K562 treated with DMSO at 1 percent for 48 hours (cell line): ENCODE results near the gene MVP. TPM values are rescaled to one million over a fixed set of nuclear protein-coding genes. Genes with fewer than 3 reads are reported as not detected.

ENCODE experiments used
- total RNA-seq: library from RNA; unstranded; fragments of 300-600 nt; gene quantifications from 2 replicates; pipeline ENCODE4 v1.2.3, GENCODE V29; 2022; ENCODE audit warnings: low replicate concordance; ENCODE audit errors: extremely low read depth

MVP gene
- total RNA-seq = not detected in 2 replicates

DNA sequence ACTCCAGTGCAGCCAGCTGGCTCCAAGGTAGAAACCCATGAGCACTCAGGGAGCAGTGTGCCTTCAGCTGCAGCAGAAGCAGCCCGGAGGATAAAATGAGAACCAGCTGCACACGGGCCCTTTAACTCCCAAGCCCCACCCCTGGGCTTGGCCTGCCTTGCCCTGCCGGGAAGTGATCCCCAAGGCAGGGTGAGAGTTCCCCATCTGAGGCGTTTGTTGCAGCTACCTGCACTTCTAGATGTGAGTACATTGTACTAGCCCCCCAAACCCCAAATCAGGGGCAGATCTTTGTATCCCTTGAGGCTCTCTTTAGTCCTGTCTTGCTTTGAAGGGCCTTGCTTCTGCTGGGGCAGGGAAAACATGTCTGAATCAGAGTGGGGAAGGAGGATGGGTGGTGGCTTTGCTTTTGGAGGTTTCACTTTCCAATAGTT is at the start of gene MVP:
MVP (plus strand) TSS at position 192 of the 431 bp plus-strand sequence. CDS start 10,088 bp downstream, outside the sequence.

DNA sequence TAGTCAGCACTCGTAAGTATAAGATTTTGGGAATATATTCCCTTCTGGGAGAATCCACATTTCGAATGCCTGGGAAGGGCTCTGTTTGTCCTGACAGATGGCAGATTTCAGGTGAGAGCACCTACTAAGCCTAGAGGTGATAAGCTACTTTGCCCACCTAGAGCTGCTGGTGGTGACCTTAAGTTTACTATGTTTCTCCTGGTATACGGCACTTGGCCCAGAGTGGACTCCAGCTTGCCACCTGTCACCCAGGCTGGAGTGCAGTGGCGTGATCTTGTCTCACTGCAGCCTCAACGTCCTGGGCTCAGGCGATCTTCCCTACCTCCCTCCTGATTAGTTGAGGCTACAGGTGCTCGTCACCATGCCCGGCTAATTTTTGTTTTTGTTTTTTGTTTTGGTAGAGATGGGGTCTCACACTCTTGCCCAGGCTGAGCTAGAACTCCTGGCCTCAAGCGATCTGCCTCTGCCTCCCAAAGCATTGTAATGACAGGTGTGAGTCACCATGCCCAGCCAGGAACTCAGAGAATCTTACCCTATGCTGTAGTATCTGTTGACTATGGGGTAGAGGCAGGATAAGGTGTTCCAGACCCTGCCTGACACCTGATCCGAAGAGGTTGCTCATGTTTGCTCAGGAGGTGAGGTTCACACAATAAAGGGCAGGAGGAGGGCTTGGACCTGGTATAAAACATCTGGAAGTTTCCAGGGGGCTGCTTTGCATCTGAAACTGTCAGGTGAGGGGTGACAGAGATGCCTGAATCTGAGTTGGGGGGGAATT is 42.5 kb upstream of the MVP start, which contains the start of gene ZG16:
ZG16 (plus strand) TSS at position 681 of the 775 bp plus-strand sequence. CDS start 1,011 bp downstream, outside the sequence.

DNA sequence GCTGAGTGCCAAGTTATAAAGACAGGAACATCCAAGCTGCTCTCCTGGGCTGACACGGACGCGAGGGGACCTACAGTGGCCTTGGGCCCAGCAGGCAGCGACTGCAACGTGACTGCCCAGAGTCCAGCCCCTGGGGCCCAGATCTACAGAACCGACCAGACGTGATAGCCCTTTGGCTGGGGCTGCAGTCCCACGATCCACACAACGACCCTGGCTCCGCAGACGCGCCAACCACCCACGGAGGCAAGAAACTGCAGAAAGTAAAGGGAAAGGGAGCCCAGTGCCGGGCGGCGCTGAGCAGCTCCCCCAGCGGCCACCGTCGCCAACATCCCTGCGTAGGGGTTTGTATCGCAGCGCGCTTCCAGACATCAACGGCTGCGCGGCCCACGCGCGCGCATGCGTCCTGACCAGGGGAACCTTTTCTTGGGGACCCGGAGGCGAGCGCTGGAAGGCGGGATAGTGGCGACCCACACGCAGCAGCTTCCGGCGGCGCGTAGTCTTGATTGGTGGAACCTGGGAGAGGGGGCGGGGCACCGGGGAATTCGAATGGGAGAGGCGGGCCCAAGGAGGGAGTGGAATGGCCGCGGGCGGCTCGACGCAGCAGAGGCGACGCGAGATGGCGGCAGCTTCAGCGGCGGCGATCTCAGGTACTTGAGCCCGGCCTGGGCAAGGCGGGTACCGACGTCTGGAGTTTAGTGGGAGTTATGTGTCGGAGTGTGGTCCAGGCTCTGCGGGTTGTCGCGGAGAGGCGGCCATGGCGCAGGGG is 29.9 kb upstream of the MVP start, which contains the start of gene KIF22:
KIF22 (plus strand) TSS at position 569 of the 766 bp plus-strand sequence; CDS start at position 578, 9 bp downstream.

DNA sequence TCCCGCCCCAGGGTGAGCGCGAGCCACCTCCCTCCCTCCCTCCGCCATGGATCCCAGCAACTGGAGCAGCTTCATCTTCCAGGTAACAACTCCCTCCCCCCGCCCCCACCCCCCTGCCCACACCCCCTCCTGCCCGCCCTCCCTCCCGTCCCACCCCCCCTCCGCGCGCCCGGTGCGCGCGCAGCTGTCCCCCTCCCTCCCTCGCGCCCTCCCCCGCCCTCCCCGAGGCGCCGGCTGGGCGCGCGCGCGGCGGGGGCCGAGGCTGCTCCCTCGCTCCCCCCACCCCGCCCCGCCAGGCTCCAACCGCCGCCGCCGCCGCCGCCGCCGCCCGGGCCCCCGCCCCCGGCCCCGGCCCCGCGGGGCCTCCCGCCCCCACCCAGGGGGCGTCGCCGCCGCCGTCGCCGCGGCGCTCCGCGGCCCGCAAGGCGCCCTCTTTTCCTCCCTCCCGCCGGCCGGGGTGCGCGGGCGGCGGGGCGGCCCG is 14.1 kb upstream of the MVP start, which contains the start of gene MAZ:
MAZ (plus strand) TSS at position 431 of the 481 bp plus-strand sequence. CDS start 173 bp downstream, outside the sequence.

GRCh38 chr16:29811896-29812665 is 8.2 kb upstream of the MVP start, which contains the start of gene PRRT2:
Gene PRRT2, plus strand, starts transcription at chr16:29812193. Its CDS starts 862 bp downstream, at chr16:29813055.

DNA sequence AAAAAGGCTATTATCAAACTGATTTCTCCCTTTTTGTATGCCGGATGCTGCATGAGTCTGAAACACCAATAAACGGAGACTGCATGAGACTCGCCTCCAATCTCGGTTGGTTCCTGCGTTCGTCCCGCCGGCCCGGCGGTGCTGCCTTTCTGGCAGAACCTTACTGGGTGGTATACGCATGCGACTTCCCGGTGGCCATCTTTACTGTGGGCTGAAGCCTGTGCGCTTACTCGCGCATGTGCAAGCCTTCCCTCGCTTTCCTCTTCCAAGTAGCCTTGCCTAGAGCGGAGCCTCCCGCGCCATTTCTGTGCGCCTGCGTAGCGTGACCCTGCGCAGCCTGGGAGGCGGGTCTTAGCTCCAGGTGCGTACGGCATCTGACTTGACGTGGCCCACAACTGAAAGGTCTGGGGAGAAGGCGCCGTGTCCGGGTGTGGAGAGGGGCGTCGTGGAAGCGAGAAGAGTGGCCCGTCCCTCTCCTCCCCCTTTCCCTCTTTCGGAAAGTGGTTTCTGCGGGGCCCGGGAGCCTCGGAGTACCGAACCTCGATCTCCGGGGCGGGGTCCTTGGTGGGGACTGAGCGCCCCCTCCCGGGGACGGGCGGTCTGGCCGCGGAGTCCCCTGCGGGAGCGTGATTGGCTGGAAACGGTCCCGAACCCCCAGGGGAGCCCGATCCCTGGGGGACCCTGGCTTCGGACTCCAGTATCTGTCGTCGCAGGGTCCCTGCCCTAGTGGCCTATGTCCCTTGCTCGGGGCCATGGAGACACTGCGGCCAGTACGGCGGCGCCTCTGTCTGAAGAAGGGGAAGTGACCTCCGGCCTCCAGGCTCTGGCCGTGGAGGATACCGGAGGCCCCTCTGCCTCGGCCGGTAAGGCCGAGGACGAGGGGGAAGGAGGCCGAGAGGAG is 4.2 kb upstream of the MVP start, which contains the start of gene PAGR1:
PAGR1 (plus strand) TSS at position 360 of the 901 bp plus-strand sequence; CDS start at position 734, 374 bp downstream.

GRCh38 chr16:29862884-29863668 is 42.8 kb downstream of the MVP start, which contains the start of gene CDIPT:
Gene CDIPT, minus strand, starts transcription at chr16:29863226. Its CDS starts 369 bp downstream, at chr16:29862857.

Other genes with a start within 250 kb of the MVP start
- gene SPN, start 157.2 kb upstream of the MVP start, total RNA-seq = not detected in 2 replicates
- 166 TPM in 1 of 2 replicates, not detected in the other for gene QPRT, start 141.3 kb upstream of the MVP start, total RNA-seq
- not detected in 2 replicates for gene C16orf54, start 74.5 kb upstream of the MVP start, total RNA-seq
- not detected in 2 replicates for gene ZG16, start 42.2 kb upstream of the MVP start, total RNA-seq
- 188 TPM in 1 of 2 replicates, not detected in the other for gene KIF22, start 29.7 kb upstream of the MVP start, total RNA-seq
- gene MAZ, start 13.9 kb upstream of the MVP start, total RNA-seq = not detected in 2 replicates
- not detected in 2 replicates for gene PRRT2, start 8.3 kb upstream of the MVP start, total RNA-seq
- gene PAGR1, start 4.3 kb upstream of the MVP start, total RNA-seq = not detected in 2 replicates
- gene CDIPT, start 42.8 kb downstream of the MVP start, total RNA-seq = not detected in 2 replicates
- gene SEZ6L2, start 79.1 kb downstream of the MVP start, total RNA-seq = not detected in 2 replicates
- gene ASPHD1, start 80.0 kb downstream of the MVP start, total RNA-seq = not detected in 2 replicates
- gene KCTD13, start 105.8 kb downstream of the MVP start, total RNA-seq = not detected in 2 replicates
- gene TMEM219, start 141.6 kb downstream of the MVP start, total RNA-seq = not detected in 2 replicates
- not detected in 2 replicates for gene TAOK2, start 153.4 kb downstream of the MVP start, total RNA-seq
- gene HIRIP3, start 175.2 kb downstream of the MVP start, total RNA-seq = not detected in 2 replicates
- not detected in 2 replicates for gene INO80E, start 175.8 kb downstream of the MVP start, total RNA-seq
- gene DOC2A, start 190.6 kb downstream of the MVP start, total RNA-seq = not detected in 2 replicates
- gene C16orf92, start 202.7 kb downstream of the MVP start, total RNA-seq = not detected in 2 replicates
- not detected in 2 replicates for gene TLCD3B, start 210.8 kb downstream of the MVP start, total RNA-seq
- gene ALDOA, start 245.3 kb downstream of the MVP start, total RNA-seq = 2,195 and 3,246 TPM in 2 replicates